DOHH2 (cell line): Measurements from ENCODE around the gene TCF12.

Experiments used
- H3F3A ChIP-seq: fragments of 200-600 bp; sonication (generic), shearing (Covaris generic); 2 replicates; pipeline ENCODE4 v1.6.0; 2016; ENCODE audit warnings: antibody characterized with exemption, mild to moderate bottlenecking; ENCODE audit not compliant: control insufficient read depth, insufficient read depth
- H3K27ac ChIP-seq: fragments of 200-600 bp; sonication (generic); 2 replicates; pipeline ENCODE4 v1.5.1; 2014; ENCODE audit warnings: low read depth, mild to moderate bottlenecking, low read length, moderate library complexity
- H3K27me3 ChIP-seq: fragments of 200-600 bp; sonication (generic); 2 replicates; pipeline ENCODE4 v1.6.1; 2014; ENCODE audit warnings: mild to moderate bottlenecking, low read length, mixed read lengths; ENCODE audit not compliant: control insufficient read depth
- H3K36me3 ChIP-seq: fragments of 200-600 bp; sonication (generic); 2 replicates; pipeline ENCODE4 v1.6.1; 2014; ENCODE audit warnings: mild to moderate bottlenecking, low read length, moderate library complexity, mixed read lengths; ENCODE audit not compliant: control insufficient read depth
- H3K4me1 ChIP-seq: fragments of 200-600 bp; sonication (generic); 2 replicates; pipeline ENCODE4 v1.6.1; 2014; ENCODE audit warnings: mild to moderate bottlenecking, low read length, mixed read lengths; ENCODE audit not compliant: control insufficient read depth
- H3K4me2 ChIP-seq: fragments of 200-600 bp; sonication (generic); 2 replicates; pipeline ENCODE4 v1.6.0; 2014; ENCODE audit warnings: mild to moderate bottlenecking, low read length, moderate library complexity
- H3K4me3 ChIP-seq: fragments of 200-600 bp; sonication (generic); 2 replicates; pipeline ENCODE4 v1.5.1; 2014; ENCODE audit warnings: mild to moderate bottlenecking, low read length, mixed read lengths
- H3K79me2 ChIP-seq: fragments of 200-600 bp; sonication (generic); 2 replicates; pipeline ENCODE4 v1.6.1; 2014; ENCODE audit warnings: mild to moderate bottlenecking, low read length, mixed read lengths; ENCODE audit not compliant: control insufficient read depth
- H3K9me2 ChIP-seq: fragments of 200-600 bp; sonication (generic); replicated peaks from 2 replicates; pipeline ENCODE4 v1.6.1; 2014; ENCODE audit warnings: mild to moderate bottlenecking, low read length, mixed read lengths; ENCODE audit not compliant: control insufficient read depth
- H3K9me3 ChIP-seq: fragments of 200-600 bp; sonication (generic); 2 replicates; pipeline ENCODE4 v1.6.1; 2014; ENCODE audit warnings: antibody characterized with exemption, low read length, mixed read lengths; ENCODE audit not compliant: control insufficient read depth, insufficient read depth
- H4K20me1 ChIP-seq: fragments of 200-600 bp; sonication (generic); 2 replicates; pipeline ENCODE4 v1.6.0; 2014; ENCODE audit warnings: low read depth, mild to moderate bottlenecking, antibody characterized with exemption, low read length, moderate library complexity; ENCODE audit not compliant: control insufficient read depth, insufficient read depth
- EZH2phosphoT487 ChIP-seq: fragments of 200-600 bp; sonication (generic); IDR thresholded peaks from 2 replicates; pipeline ENCODE4 v1.6.1; 2017; ENCODE audit warnings: borderline replicate concordance, mild to moderate bottlenecking, antibody characterized with exemption, low read length, moderate library complexity, mixed read lengths
- TF ChIP-seq, protein P1 (sequence below): fragments of 200-600 bp; sonication (generic); IDR thresholded peaks from one replicate; pipeline ENCODE4 v1.5.1; 2014; ENCODE audit warnings: antibody characterized with exemption, mild to moderate bottlenecking, low read depth, low read length; ENCODE audit not compliant: poor library complexity, severe bottlenecking

Gene TCF12

DNA sequence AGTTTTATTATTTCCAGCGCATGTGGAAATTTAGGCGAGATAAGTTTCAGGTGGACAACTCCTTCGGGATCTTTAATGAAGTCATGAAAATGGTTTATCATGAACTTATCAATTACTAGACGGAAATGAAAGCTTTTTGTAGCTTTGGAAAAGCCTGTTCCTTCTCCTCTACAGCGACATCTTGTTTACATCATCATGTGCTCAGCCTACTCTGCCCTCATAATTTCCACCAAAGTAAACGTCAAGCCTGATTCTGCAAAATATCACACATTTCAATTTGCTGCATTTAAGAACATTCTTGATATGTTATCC is 393.5 kb downstream of the TCF12 start:
- Histone ChIP-seq H3F3A (no peaks in the 10 kb centered on the region), H3K4me2 (no peak overlapping the region), H3K36me3 (peaks cover 2% of the 10 kb centered on the region; the same call in 1 of the 2 replicates), H4K20me1 (no peaks in the 10 kb centered on the region), H3K79me2 (no peaks in the 10 kb centered on the region), H3K27ac (no peak overlapping the region), H3K4me1 (peaks cover 2% of the 10 kb centered on the region), H3K4me3 (no peak overlapping the region), H3K9me3 (no peaks in the 10 kb centered on the region), H3K27me3 (no peaks in the 10 kb centered on the region), H3K9me2 (no peaks in the 10 kb centered on the region)
- no peak for TF ChIP-seq EZH2phosphoT487
- TF ChIP-seq, protein P1, sequence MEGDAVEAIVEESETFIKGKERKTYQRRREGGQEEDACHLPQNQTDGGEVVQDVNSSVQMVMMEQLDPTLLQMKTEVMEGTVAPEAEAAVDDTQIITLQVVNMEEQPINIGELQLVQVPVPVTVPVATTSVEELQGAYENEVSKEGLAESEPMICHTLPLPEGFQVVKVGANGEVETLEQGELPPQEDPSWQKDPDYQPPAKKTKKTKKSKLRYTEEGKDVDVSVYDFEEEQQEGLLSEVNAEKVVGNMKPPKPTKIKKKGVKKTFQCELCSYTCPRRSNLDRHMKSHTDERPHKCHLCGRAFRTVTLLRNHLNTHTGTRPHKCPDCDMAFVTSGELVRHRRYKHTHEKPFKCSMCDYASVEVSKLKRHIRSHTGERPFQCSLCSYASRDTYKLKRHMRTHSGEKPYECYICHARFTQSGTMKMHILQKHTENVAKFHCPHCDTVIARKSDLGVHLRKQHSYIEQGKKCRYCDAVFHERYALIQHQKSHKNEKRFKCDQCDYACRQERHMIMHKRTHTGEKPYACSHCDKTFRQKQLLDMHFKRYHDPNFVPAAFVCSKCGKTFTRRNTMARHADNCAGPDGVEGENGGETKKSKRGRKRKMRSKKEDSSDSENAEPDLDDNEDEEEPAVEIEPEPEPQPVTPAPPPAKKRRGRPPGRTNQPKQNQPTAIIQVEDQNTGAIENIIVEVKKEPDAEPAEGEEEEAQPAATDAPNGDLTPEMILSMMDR = no peak

DNA sequence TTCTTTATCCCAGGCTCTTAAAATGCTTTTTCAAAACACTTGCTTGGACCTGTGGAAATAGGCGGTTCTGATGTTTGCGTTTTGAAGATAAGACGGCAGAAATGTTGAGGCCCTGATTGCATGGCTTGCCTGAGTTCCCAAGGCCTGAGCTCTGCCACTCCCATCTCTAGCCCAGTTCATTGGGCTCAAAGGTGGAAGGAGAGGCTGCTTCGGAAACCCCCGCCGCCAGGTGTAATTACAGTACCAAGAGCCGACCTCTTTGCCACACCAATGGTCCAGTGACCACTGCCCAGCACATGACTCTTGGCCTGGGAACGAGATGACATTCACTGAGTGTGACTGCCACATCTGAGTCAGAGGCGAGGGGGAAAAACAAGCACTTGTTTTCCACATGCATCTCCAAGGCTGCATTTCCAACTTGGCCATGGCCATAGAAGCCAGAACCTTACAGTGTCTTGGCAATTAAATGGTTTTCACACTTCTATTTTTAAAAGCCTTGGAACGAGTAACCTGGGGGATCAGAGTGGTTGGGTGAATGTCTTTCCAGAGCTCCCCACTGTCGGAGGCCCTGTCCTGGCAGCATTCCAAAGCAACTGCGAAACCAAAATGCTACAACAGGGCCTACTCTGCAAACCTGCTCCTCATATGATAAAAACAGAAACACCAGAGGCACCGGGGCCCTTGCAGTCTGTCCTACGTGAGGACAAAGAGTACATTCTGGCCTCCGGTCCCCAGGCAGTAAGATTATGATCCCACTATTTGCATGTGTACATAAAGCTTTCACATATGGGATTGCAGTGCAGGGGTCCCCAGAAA is 394.1 kb downstream of the TCF12 start:
- Histone ChIP-seq H3K4me3 (no peak overlapping the region), H3K9me2 (no peaks in the 10 kb centered on the region), H3K36me3 (no peaks in the 10 kb centered on the region), H3K4me2 (no peak overlapping the region), H4K20me1 (no peaks in the 10 kb centered on the region), H3K4me1 (no peaks in the 10 kb centered on the region), H3K27me3 (no peaks in the 10 kb centered on the region), H3K27ac (no peak overlapping the region), H3K9me3 (no peaks in the 10 kb centered on the region), H3K79me2 (no peaks in the 10 kb centered on the region), H3F3A (no peaks in the 10 kb centered on the region)
- TF ChIP-seq EZH2phosphoT487 = no peak
- TF ChIP-seq, protein P1 = no peak

DNA sequence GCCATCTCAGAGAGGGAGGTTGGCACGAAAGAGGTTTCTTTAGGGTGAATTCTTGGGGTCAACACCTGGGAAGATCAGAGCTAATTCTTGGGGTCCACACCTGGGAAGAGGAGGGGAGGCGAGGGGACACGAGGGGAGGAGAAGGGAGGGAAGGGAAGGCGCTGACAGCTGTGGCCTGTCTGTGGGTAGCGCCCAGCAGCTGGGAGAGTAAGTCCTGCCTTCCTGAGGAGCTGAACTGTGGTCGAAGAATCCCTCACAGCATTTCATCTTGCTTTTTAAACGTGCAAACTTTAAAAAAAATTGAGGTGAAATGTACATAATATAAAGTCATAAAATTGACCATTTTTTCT is 394.7 kb downstream of the TCF12 start:
- no peaks in the 10 kb centered on the region for H3K36me3 ChIP-seq

More for the DNA sequence above, 394.7 kb downstream of the TCF12 start:
- no peaks in the 10 kb centered on the region for H3F3A ChIP-seq
- TF ChIP-seq, protein P1 = no peak
- TF ChIP-seq EZH2phosphoT487 = no peak
- H3K4me3 ChIP-seq = no peak overlapping the region
- no peaks in the 10 kb centered on the region for H3K27me3 ChIP-seq
- no peak overlapping the region for H3K4me2 ChIP-seq
- H3K79me2 ChIP-seq = no peaks in the 10 kb centered on the region
- no peak overlapping the region for H3K27ac ChIP-seq
- H3K4me1 ChIP-seq = no peaks in the 10 kb centered on the region
- no peaks in the 10 kb centered on the region for H3K9me2 ChIP-seq
- no peaks in the 10 kb centered on the region for H4K20me1 ChIP-seq
- no peaks in the 10 kb centered on the region for H3K9me3 ChIP-seq
